Measurements from ENCODE around the gene DHRS9. TPM values are rescaled to one million over a fixed set of nuclear protein-coding genes. Genes with fewer than 3 reads are reported as not detected.

DHRS9 gene
- polyA plus RNA-seq: not detected in 2 replicates

DNA sequence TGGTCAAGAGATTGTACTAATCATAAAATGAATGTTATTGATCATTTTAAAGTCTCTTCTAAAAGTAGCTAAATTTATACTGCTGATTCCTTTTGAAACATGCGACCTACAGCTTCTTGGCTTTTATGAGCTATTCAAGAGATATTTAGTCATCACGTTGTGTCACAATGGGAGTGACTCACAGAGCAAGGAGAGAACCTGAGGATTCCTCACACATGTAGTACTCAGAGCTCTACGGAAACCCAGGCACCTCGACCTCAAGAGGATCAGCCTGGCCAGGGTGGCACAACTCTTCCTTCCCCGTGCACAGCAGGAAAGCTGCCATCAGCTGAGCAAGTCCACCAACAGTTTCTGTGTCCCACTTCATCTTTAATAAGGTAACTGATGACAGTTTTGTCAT, at the start of gene DHRS9:
DHRS9 (plus strand) TSS at position 223 of the 400 bp plus-strand sequence. CDS start 12,019 bp downstream, outside the sequence.

GRCh38 chr2:169031202-169031601, 38.2 kb upstream of the DHRS9 start, which contains the start of gene ABCB11:
Gene ABCB11, minus strand, starts transcription at chr2:169031324. Its CDS starts 13,199 bp downstream, at chr2:169018125.

Other genes starting within 250 kb of the DHRS9 start
- 3.7 and 7.0 TPM in 2 replicates for gene SPC25, start 179.1 kb upstream of the DHRS9 start, polyA plus RNA-seq
- gene G6PC2, start 168.3 kb upstream of the DHRS9 start, polyA plus RNA-seq: not detected in 2 replicates
- gene ABCB11, start 38.2 kb upstream of the DHRS9 start, polyA plus RNA-seq: 0.03 TPM in 1 of 2 replicates, not detected in the other

Measured in Purkinje cell (primary cell).